Heart right ventricle (tissue), 12 donors: Measurements from ENCODE around the gene NAA38. TPM values are rescaled to one million over a fixed set of nuclear protein-coding genes. Genes with fewer than 3 reads are reported as not detected.

Source experiments
- polyA plus RNA-seq, 2 donors: library from polyadenylated mRNA; stranded (reverse); fragments of 200-250 nt; gene quantifications; one replicate each; pipeline ENCODE4 v1.2.3, GENCODE V29; 2013
- total RNA-seq, 10 donors: library from RNA; stranded (reverse); fragmentation: NEBNext Ultra II Directional in 3 of 10; extraction: Animal tissue kit (Norgen Biotek cat#: 25700) in 3 of 10; gene quantifications; one replicate each; pipeline versions ENCODE4 v1.2.1 to v1.2.4, GENCODE V29; 2021 to 2023
- donor health status: ischemic (EF 13 %, LVEDD 7.1; RV severe dilation, severe dysfunction).
- donor health status: healthy with polysubstance abuse.
- donor health status: DM: no; HTN: yes; CAD: no.
- donor health status: DM: no; HTN: no; CAD: no.
- donor health status: ischemic (EF 25% LVEDD 6.9; RV normal size, moderate dysfunction).
- donor health status: ischemic (EF 25% LVEDD 5.7; RV mildly dilated, moderate dysfunction).
- donor health status: healthy.
- donor health status: nonischemic (EF 11% LVEDD 7.7; RV severe dilation, severe dysfunction).
- donor health status: DM: yes; HTN: yes; CAD: no.
- donor health status: PGD.
- donor health status: ischemic (EF 29% LVEDD 5.4; RV normal size, mild dysfunction).
- donor health status: nonischemic (EF 23%, LVEDD 6.1; RV moderate dilation, normal function).

NAA38 gene
- total and polyA plus RNA-seq, 12 donors = 59.2 to 167 (median 75.2) TPM

Other genes starting within 250 kb of the NAA38 start
- gene FXR2, start 242.7 kb downstream of the NAA38 start, total RNA-seq = 100 to 1,000 TPM in 3 of 10 donors, 10 to 100 TPM in 7; 81.7 to 104 (median 90.5) TPM
- gene FXR2, start 242.7 kb downstream of the NAA38 start, polyA plus RNA-seq = 100 to 1,000 TPM in 1 of 2 donors, 10 to 100 TPM in 1; 52.2 to 111 TPM
- 10 to 100 TPM; 45.7 to 83.3 (median 66.0) TPM for gene SAT2, start 229.7 kb downstream of the NAA38 start, total RNA-seq
- gene SAT2, start 229.7 kb downstream of the NAA38 start, polyA plus RNA-seq = 100 to 1,000 TPM; 138 to 164 TPM
- under 1 TPM in 7 of 10 donors, not detected in 3; 0.25 to 0.77 (median 0.38) TPM for gene SHBG, start 227.4 kb downstream of the NAA38 start, total RNA-seq
- gene SHBG, start 227.4 kb downstream of the NAA38 start, polyA plus RNA-seq = 1 to 10 TPM in 1 of 2 donors, under 1 TPM in 1; 0.19 to 1.3 TPM
- gene ATP1B2, start 206.6 kb downstream of the NAA38 start, total RNA-seq = 1 to 10 TPM; 1.4 to 6.5 (median 3.9) TPM
- 1 to 10 TPM in 1 of 2 donors, under 1 TPM in 1; 0.91 to 6.2 TPM for gene ATP1B2, start 206.6 kb downstream of the NAA38 start, polyA plus RNA-seq
- gene TP53, start 170.1 kb downstream of the NAA38 start, total RNA-seq = 10 to 100 TPM in 9 of 10 donors, 1 to 10 TPM in 1; 8.2 to 29.1 (median 13.9) TPM
- 1 to 10 TPM; 7.9 to 8.6 TPM for gene TP53, start 170.1 kb downstream of the NAA38 start, polyA plus RNA-seq
- 1 to 10 TPM; 3.8 to 5.8 (median 4.7) TPM for gene WRAP53, start 169.1 kb downstream of the NAA38 start, total RNA-seq
- gene WRAP53, start 169.1 kb downstream of the NAA38 start, polyA plus RNA-seq = 10 to 100 TPM; 10.4 to 12.1 TPM
- gene EFNB3, start 152.4 kb downstream of the NAA38 start, total RNA-seq = 1 to 10 TPM in 2 of 10 donors, under 1 TPM in 8; 0.17 to 1.3 (median 0.53) TPM
- gene EFNB3, start 152.4 kb downstream of the NAA38 start, polyA plus RNA-seq = under 1 TPM; 0.22 to 0.64 TPM
- gene DNAH2, start 139.8 kb downstream of the NAA38 start, total RNA-seq = under 1 TPM in 7 of 10 donors, not detected in 3; 0.02 to 0.30 (median 0.05) TPM
- gene DNAH2, start 139.8 kb downstream of the NAA38 start, polyA plus RNA-seq = under 1 TPM; under 0.01 to 0.01 TPM
- 10 to 100 TPM; 18.0 to 35.4 (median 26.9) TPM for gene KDM6B, start 23.3 kb downstream of the NAA38 start, total RNA-seq
- gene KDM6B, start 23.3 kb downstream of the NAA38 start, polyA plus RNA-seq = 10 to 100 TPM in 1 of 2 donors, 1 to 10 TPM in 1; 5.2 to 17.6 TPM
- gene TMEM88, start 2.5 kb downstream of the NAA38 start, total RNA-seq = 10 to 100 TPM; 12.3 to 47.4 (median 19.3) TPM
- gene TMEM88, start 2.5 kb downstream of the NAA38 start, polyA plus RNA-seq = 100 to 1,000 TPM; 121 to 298 TPM
- 10 to 100 TPM; 12.7 to 20.1 (median 16.0) TPM for gene CYB5D1, start 444 bp upstream of the NAA38 start, total RNA-seq
- gene CYB5D1, start 444 bp upstream of the NAA38 start, polyA plus RNA-seq = 10 to 100 TPM; 10.0 to 11.6 TPM
- 10 to 100 TPM in 5 of 10 donors, 1 to 10 TPM in 5; 8.2 to 22.0 (median 10.4) TPM for gene CHD3, start 31.2 kb upstream of the NAA38 start, total RNA-seq
- 10 to 100 TPM; 13.7 to 29.0 TPM for gene CHD3, start 31.2 kb upstream of the NAA38 start, polyA plus RNA-seq
- gene RNF227, start 58.7 kb upstream of the NAA38 start, total RNA-seq = 1 to 10 TPM in 2 of 10 donors, under 1 TPM in 8; 0.15 to 1.6 (median 0.90) TPM
- 1 to 10 TPM; 1.5 to 1.9 TPM for gene RNF227, start 58.7 kb upstream of the NAA38 start, polyA plus RNA-seq
- gene KCNAB3, start 72.3 kb upstream of the NAA38 start, total RNA-seq = under 1 TPM; 0.11 to 0.72 (median 0.31) TPM
- gene KCNAB3, start 72.3 kb upstream of the NAA38 start, polyA plus RNA-seq = 1 to 10 TPM in 1 of 2 donors, under 1 TPM in 1; 0.49 to 1.5 TPM
- gene TRAPPC1, start 74.4 kb upstream of the NAA38 start, total RNA-seq = 100 to 1,000 TPM; 104 to 166 (median 121) TPM
- 100 to 1,000 TPM; 136 to 138 TPM for gene TRAPPC1, start 74.4 kb upstream of the NAA38 start, polyA plus RNA-seq
- 10 to 100 TPM in 7 of 10 donors, 1 to 10 TPM in 3; 7.8 to 14.4 (median 10.7) TPM for gene CNTROB, start 74.6 kb upstream of the NAA38 start, total RNA-seq
- gene CNTROB, start 74.6 kb upstream of the NAA38 start, polyA plus RNA-seq = 10 to 100 TPM; 11.1 to 19.8 TPM
- under 1 TPM in 6 of 10 donors, not detected in 4; 0.06 to 0.69 (median 0.36) TPM for gene GUCY2D, start 145.1 kb upstream of the NAA38 start, total RNA-seq
- gene GUCY2D, start 145.1 kb upstream of the NAA38 start, polyA plus RNA-seq = not detected
- gene ALOX15B, start 181.5 kb upstream of the NAA38 start, total RNA-seq = under 1 TPM in 4 of 10 donors, not detected in 6; 0.10 to 0.76 (median 0.15) TPM
- gene ALOX15B, start 181.5 kb upstream of the NAA38 start, polyA plus RNA-seq = 1 to 10 TPM in 1 of 2 donors, under 1 TPM in 1; 0.37 to 1.3 TPM
- gene ALOX12B, start 230.2 kb upstream of the NAA38 start, total RNA-seq = not detected
- gene ALOX12B, start 230.2 kb upstream of the NAA38 start, polyA plus RNA-seq = not detected